ENCODE results near the gene HNRNPLL. TPM values are rescaled to one million over a fixed set of nuclear protein-coding genes. Genes with fewer than 3 reads are reported as not detected.
A peak's percentile ranks its signal among the peaks of the same experiment; 100 is the strongest.

The HNRNPLL gene
- total RNA-seq, 1 donor = 46.0 TPM

GRCh38 chr2:38636069-38636468, 33.3 kb upstream of the HNRNPLL start:
- H3K36me3 ChIP-seq (ENCODE audit: insufficient read depth, low read length) = no peaks in the 10 kb centered on the region
- H3K4me1 ChIP-seq (ENCODE audit: insufficient read depth, low read length) = no peaks in the 10 kb centered on the region
- H3K4me2 ChIP-seq (ENCODE audit: insufficient read depth, low read length) = no peak overlapping the region
- H3K79me2 ChIP-seq (ENCODE audit: insufficient read depth, low read length) = no peaks in the 10 kb centered on the region
- no peaks in the 10 kb centered on the region for H3K9me3 ChIP-seq (ENCODE audit: low read depth, low read length)
- no peaks in the 10 kb centered on the region for H4K20me1 ChIP-seq (ENCODE audit: insufficient read depth, low read length)
- no peaks in the 10 kb centered on the region for H3K27me3 ChIP-seq (ENCODE audit: insufficient read depth, low read length)
- no peak overlapping the region for H3K27ac ChIP-seq (ENCODE audit: low read depth, low read length)
- H3K4me3 ChIP-seq (ENCODE audit: insufficient read depth, low read length) = no peak overlapping the region
- no peak for TF ChIP-seq CTCF (IDR thresholded peaks at IDR 0.05; ENCODE audit: extremely low read depth, low read depth, low read length)
- H2AFZ ChIP-seq (ENCODE audit: low read length) = no peak overlapping the region
- DNase-seq (ENCODE audit: insufficient read length, low spot score, missing footprints) = peak; percentile 19

GRCh38 chr2:38635139-38635538, 32.4 kb upstream of the HNRNPLL start:
- no peak overlapping the region for H3K4me2 ChIP-seq (ENCODE audit: insufficient read depth, low read length)
- no peak overlapping the region for H3K27ac ChIP-seq (ENCODE audit: low read depth, low read length)
- no peaks in the 10 kb centered on the region for H3K9me3 ChIP-seq (ENCODE audit: low read depth, low read length)
- H4K20me1 ChIP-seq (ENCODE audit: insufficient read depth, low read length) = no peaks in the 10 kb centered on the region
- H3K36me3 ChIP-seq (ENCODE audit: insufficient read depth, low read length) = no peaks in the 10 kb centered on the region
- DNase-seq (ENCODE audit: insufficient read length, low spot score, missing footprints) = no peak
- no peak overlapping the region for H3K4me3 ChIP-seq (ENCODE audit: insufficient read depth, low read length)
- no peaks in the 10 kb centered on the region for H3K79me2 ChIP-seq (ENCODE audit: insufficient read depth, low read length)
- H3K27me3 ChIP-seq (ENCODE audit: insufficient read depth, low read length) = no peaks in the 10 kb centered on the region
- H3K4me1 ChIP-seq (ENCODE audit: insufficient read depth, low read length) = no peaks in the 10 kb centered on the region
- no peak overlapping the region for H2AFZ ChIP-seq (ENCODE audit: low read length)
- TF ChIP-seq CTCF (IDR thresholded peaks at IDR 0.05; ENCODE audit: extremely low read depth, low read depth, low read length) = no peak

GRCh38 chr2:38634684-38635083, 32.0 kb upstream of the HNRNPLL start:
- Histone ChIP-seq H3K27ac (ENCODE audit: low read depth, low read length) (no peak overlapping the region), H4K20me1 (ENCODE audit: insufficient read depth, low read length) (no peaks in the 10 kb centered on the region), H2AFZ (ENCODE audit: low read length) (no peak overlapping the region), H3K36me3 (ENCODE audit: insufficient read depth, low read length) (no peaks in the 10 kb centered on the region), H3K4me1 (ENCODE audit: insufficient read depth, low read length) (no peaks in the 10 kb centered on the region), H3K9me3 (ENCODE audit: low read depth, low read length) (no peaks in the 10 kb centered on the region), H3K27me3 (ENCODE audit: insufficient read depth, low read length) (no peaks in the 10 kb centered on the region), H3K79me2 (ENCODE audit: insufficient read depth, low read length) (no peaks in the 10 kb centered on the region), H3K4me3 (ENCODE audit: insufficient read depth, low read length) (no peak overlapping the region), H3K4me2 (ENCODE audit: insufficient read depth, low read length) (no peak overlapping the region)
- TF ChIP-seq CTCF (IDR thresholded peaks at IDR 0.05; ENCODE audit: extremely low read depth, low read depth, low read length) = no peak
- peak; percentile 23 for DNase-seq (ENCODE audit: insufficient read length, low spot score, missing footprints)

GRCh38 chr2:38633895-38634294, 31.2 kb upstream of the HNRNPLL start:
- no peak for DNase-seq (ENCODE audit: insufficient read length, low spot score, missing footprints)
- Histone ChIP-seq H3K9me3 (ENCODE audit: low read depth, low read length) (no peaks in the 10 kb centered on the region), H3K27me3 (ENCODE audit: insufficient read depth, low read length) (no peaks in the 10 kb centered on the region), H3K4me2 (ENCODE audit: insufficient read depth, low read length) (no peak overlapping the region), H3K4me3 (ENCODE audit: insufficient read depth, low read length) (no peak overlapping the region), H3K4me1 (ENCODE audit: insufficient read depth, low read length) (no peaks in the 10 kb centered on the region), H3K79me2 (ENCODE audit: insufficient read depth, low read length) (no peaks in the 10 kb centered on the region), H3K36me3 (ENCODE audit: insufficient read depth, low read length) (no peaks in the 10 kb centered on the region), H2AFZ (ENCODE audit: low read length) (no peak overlapping the region), H4K20me1 (ENCODE audit: insufficient read depth, low read length) (no peaks in the 10 kb centered on the region), H3K27ac (ENCODE audit: low read depth, low read length) (no peak overlapping the region)
- TF ChIP-seq CTCF (IDR thresholded peaks at IDR 0.05; ENCODE audit: extremely low read depth, low read depth, low read length) = no peak
